HG03571 (cell line): Measurements from ENCODE around the gene PSMG4.

Experiments used
- ATAC-seq: cut with Tn5 transposase; IDR thresholded peaks from one replicate; pipeline ENCODE4 v1.9.1; 2021; ENCODE audit not compliant: unreplicated experiment

Gene PSMG4, protein sequence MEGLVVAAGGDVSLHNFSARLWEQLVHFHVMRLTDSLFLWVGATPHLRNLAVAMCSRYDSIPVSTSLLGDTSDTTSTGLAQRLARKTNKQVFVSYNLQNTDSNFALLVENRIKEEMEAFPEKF

DNA sequence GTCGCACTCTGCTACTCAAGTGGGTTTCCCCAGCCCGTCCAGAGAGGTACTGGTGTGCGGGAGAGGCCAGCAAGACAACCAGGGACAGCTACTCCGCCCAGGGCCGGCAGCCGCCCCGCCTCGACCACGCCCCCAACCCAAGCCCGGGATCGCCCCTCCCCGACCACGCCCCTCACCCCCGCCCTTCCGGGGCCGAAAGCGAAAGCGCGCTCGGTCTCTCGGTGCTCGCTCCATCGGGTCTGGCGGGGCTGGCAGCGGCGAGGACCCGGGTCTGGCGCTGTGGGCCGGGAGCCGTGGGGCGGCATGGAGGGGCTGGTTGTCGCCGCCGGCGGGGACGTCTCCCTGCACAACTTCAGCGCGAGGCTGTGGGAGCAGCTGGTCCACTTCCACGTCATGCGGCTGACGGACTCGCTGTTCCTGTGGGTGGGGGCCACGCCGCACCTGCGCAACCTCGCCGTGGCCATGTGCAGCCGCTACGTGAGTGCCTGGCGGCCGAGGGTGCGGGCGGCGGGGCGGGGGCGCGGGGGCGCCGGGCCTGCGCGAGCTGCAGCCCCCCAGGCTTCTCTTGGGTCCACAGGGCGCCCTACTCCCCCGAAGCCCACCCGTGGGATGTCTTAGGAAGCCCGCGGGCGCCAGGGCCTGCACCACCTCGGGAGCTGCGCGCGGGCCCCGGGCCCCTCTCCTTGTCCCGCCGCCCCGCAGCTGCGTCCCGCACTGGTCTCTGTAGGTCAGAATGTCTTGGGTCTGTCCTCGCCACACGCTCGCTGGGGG, at the start of gene PSMG4:
Gene PSMG4 (plus strand): TSS at position 228 of the 771 bp plus-strand sequence. CDS start 76 bp downstream, at position 304.
- peak; percentile 69 for ATAC-seq

DNA sequence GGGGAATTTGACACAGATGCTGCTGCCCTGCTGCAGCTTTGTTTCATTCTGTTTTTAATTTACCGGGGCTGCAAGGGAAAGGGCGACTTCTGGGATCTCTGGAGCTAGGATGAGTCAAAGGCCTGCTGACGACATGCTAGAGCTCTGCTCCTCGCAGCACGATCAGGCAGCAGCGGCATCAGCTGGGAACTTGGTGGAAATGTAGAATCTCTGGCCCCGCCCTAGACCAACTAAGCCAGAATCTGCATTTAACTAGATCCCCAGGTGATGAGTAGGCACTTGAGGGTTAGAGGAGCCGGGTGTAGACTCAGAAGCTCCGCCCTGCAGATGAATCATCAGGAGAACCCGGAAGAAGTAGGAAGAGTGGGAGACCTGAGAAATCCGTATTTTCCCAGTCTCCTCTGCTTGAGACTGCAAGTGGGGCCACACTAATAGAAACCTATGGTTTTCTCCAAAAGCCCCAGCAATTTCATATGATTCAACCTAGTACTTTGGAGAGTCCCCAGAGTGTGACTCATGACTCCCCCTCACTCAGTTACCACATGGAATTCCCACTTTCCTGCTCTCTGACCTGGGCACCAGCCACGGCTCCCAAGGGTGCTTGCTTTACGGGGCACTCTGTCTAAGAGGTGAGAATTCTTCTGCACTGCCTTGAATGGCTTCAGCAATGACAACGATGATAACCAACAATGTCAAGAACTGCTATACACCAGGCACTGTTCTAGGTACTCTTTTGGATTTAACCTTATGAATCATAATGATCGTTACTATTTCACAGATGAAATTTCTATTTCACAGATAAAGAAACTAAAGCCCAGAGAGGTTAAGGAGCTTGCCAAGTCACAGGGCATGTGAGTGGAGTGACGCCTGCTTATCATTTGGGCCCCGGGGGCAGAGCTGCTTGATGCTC, 49.4 kb upstream of the PSMG4 start:
- ATAC-seq = peak; percentile 61

DNA sequence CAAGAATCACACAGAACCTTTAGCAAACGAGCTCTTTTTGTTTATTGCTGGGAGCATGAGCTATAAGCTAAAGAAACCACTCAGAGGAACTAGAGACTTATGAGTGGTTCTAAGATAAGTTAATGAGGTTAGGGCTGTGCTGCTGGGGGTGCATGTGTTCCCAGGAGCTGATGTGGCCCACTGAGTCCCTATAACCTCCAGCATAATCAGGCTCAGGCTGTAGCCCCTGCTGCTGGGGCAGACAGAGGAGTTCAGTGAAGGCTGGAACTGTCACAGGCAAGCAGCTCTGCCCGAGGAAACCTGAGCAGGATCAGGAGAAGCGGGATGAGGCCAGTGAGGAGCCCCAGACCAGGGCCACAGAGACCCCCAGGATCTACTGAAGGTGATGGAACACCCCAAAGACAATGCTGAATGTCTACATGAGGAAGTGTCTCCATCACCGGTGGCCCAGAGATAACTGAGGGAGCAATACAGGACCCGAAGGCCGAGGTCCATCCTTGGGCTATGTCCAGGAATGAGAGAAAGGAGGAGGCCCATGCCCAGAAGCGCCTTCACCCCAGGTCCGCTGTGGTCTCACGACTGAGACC, 48.6 kb upstream of the PSMG4 start:
- ATAC-seq = peak; percentile 14

DNA sequence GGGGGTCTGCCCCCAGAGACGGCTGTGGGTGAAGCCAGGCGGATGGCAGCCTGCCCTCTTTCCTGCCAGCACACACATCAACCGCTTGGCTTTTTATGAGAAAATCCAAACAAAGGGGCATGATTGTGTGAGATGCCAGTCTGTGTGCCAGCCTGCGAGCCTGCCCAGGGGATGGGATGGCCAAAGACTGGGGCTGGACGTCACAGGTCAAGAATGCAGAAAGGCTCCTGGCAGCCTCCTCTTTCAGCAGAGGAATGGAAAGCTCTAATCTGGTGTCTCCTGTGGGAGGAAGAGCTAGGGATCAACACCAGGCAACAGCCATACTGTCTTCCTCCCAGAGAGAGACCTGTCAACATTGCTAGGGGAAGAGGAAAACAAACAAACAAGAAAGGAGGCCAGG, 47.1 kb upstream of the PSMG4 start:
- no peak for ATAC-seq

DNA sequence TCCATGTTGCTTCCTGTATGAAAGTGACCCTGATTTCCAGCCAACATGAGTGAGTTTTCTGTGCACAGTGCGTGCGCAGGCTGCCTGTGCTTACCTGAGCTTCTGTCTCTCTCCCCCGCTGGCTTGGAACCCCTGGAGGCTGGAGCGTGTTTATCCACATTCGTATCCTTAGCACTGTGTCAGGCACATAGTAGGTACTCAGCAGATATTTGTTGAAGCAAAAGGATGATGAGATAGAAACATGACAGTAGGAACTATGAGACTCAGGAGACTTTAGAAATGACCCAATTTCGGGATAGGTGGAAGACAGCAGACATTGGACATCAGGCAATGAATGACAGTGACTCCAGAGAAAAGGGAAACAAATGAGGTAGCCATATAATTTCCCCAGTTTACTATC, 46.5 kb upstream of the PSMG4 start:
- no peak for ATAC-seq

DNA sequence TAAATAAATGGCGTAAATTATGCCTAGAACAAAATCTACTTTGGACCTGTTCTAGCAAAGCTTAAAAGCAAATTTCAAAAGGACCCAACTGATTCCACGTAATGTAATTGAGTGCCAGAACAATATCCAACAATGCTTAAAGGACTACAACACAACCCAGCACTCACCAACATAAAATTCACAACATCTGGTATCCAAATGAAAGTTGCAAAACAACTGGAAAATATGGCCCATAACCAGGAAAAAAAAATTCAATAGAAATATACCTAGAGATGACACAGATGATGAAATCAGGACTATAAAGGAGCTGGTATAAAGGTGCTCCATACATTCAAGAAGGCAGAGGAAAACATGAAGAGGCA, 45.4 kb upstream of the PSMG4 start:
- ATAC-seq = no peak

DNA sequence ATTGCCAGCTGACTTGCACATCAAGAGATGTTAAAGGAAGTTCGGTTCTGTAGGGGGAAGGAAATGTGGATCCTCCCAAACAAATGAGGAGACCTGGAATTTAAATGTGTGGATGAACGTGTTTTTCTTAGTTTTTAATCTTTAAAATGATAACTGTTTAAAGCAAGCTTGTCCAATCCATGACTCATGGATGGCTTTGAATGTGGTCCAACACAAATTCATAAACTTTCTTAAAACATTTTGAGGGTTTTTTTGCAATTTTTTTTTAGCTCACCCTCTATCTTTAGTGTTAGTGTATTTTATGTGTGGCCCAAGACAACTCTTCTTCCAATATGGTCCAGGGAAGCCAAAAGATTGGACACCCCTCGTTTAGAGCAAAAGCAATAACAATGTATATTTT, 43.8 kb upstream of the PSMG4 start:
- no peak for ATAC-seq

DNA sequence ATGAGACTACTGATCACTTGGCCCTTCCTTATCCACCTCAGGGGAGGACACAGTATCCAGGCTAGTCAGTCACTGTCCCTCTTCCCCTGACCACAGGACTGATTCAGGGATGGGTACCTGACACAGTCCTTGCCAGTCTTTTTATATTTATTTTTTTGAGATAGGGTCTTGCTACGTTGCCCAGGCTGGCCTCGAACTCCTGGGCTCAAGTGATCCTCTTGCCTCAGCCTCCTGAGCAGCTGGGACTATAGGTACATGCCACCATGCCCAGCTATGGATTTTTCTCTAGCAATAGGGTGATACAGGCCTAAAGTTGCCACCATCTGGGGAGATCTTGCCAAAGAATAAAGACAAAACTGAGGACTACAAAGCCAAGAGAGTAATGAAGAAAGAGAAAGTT, 41.5 kb upstream of the PSMG4 start:
- no peak for ATAC-seq

DNA sequence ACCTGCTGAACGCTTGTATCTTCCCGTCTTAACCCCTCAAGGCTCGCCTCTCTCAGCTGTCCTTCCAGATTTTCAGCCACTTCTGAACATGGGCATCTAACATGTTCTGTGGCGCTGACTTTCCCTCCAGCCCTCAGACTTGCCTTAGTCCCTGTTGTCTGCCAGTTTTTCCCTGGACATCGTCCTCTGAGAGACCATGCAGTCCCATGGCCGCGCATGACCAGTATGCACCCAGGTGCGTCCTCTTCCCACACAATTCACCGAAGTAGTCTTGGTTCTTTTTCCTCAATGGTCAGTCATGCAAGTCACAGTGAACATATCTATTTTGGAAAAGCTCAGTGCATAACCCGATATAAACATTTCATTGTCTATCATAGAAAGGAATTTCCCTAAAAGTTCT, 40.5 kb upstream of the PSMG4 start:
- no peak for ATAC-seq

DNA sequence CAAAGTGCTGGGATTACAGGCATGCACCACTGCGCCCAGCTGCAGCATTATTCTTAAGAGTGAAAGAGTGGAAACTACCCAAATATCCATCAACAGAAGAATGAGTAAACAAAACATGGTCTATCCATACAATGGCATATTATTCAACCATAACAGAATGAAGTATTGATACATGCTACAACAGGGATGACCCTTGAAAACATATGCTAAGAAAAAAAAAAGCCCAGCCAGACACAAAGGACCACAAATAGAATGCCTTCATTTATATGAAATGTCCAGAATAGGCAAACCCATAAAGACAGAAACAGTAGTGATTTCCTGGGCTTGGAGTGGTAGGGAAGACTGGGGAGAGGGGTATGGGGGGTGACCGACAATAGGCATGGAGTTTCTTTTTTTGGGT, 38.4 kb upstream of the PSMG4 start:
- no peak for ATAC-seq

DNA sequence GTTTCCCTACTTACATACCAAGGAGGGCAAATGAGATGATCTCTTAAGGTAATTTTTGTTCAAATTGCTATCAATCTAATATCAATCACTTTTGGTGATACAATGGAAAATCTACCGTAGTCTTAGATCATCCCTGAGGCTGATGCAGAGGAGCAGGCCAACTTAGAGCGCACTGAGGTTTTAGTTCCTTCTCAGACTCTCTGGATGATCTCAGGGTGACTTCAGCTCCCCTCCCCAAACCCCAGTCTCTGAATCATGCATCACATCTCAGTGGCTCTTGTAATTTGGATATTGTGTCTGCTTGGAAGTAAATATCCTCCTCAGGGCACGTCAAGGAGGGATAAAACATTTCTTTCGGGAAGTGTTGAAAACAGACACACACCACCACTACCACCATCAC, 37.2 kb upstream of the PSMG4 start:
- ATAC-seq = no peak

DNA sequence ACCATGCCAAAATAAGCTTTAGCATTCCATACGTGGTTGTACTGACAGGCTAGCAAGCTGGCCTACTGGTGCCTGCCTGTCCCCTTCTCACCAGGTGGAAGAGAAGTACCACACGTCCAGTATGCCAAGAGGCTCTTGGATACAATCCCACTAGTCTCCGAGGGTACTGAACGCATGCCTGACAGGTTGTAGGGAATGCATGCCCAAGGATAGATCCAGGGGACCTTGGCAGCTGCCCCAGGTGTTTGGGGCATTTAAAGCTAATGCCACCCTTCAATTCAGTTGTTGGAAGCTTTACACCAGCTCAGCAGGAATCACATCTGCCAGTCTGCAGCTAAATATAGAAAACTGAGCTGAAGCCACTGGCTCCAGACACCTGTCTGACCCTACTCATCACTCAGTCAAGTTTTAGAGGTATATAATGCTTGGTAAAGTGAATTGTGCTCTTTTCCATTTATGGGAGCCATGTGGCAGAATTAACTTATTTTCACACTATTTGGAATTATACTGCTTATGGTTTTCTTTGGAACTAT, 36.2 kb upstream of the PSMG4 start:
- no peak for ATAC-seq

DNA sequence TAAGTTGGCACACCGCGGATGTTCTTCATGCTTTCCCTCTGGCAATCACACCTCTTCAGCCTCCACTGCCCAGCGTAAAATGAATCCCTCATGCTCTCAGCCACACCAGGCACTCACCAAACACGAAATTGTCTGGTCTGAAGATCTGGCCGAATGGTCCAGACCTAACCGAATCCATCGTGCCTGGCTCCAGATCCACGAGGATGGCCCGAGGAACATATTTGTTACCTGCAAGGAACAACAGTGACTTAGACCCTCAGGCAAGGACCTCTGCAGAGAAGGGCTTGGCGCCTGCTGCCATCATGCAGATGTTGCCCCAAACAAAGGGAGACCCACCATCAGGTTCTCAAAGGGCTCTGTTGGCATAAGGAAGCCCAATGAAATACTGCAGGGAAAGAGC, 32.7 kb upstream of the PSMG4 start:
- no peak for ATAC-seq

DNA sequence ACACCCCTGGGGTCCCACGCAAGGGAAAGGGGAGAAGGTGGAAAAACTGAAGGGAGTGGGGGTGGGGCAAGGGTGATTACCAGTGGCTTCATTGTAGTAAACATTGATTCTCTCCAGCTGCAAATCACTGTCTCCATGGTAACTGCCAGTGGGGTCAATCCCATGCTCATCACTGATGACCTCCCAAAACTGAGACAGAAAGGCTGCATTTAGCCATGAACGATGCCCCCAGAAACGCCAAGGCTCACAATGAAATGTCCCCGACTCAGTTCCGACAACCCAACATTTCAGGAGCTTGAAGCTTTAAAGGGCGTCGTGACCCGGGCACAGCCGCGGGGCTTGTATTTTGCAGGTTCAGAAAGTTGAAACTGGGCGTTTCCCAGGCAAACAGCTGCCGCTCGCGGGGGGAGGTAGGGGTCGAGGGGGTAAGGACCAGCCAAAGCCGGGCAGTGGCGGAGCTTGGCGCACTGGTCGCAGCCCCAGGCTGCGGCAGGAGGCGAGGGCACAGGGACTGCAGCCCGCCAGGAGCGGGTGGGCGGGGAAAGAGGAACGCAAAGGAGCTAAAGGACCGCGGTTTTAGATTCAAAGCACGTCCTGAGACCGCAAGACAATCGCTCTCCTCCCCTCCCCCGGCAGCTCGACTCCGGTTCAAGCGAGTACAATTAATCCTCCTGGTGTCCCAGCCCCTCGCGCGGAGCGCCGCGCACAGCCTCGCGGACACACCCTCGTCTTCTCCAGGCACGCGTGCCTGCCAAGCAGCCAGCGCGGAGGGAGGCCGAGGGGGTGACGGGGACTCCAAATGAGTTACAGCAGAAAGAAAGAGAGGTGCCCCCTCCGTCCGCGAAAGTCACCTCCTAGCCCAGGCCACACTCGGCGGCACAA, 32.0 kb upstream of the PSMG4 start:
- ATAC-seq = no peak

DNA sequence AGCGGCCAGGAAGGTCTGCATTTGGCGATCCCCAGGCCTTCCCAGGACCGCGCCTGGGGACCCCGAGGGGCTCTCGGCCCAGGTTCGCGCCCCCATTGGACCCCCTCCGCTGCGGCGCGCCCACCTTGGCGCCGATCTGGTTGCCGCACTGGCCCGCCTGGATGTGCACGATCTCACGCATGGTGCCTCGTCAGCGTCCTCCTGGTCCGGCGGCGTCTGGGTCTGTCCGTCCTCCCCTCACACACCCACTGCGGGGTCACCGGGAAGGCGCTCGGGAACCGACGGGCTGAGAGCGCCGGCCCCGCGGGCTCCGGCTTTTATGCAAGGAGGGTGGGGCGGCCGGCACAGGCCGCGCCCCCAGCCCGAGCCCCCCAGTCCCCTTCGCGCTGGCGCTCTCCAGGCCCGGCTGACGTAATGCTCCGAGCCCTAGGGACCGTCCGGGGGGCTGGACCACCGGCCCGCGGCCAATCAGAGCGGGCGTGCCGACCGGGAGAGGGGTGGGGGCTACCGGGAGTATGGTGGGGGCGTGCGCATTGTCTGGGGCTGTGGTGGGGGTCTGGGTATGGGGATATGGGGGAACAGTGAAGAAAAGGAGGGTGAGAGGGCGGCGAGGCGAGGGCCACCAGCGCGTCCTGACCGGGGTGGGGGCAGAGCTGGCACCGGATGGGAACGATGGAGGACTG, 31.2 kb upstream of the PSMG4 start, which contains the start of gene TUBB2B:
Gene TUBB2B (minus strand): TSS at position 291 of the 683 bp plus-strand sequence. CDS start 110 bp downstream, at position 181.
- no peak for ATAC-seq

DNA sequence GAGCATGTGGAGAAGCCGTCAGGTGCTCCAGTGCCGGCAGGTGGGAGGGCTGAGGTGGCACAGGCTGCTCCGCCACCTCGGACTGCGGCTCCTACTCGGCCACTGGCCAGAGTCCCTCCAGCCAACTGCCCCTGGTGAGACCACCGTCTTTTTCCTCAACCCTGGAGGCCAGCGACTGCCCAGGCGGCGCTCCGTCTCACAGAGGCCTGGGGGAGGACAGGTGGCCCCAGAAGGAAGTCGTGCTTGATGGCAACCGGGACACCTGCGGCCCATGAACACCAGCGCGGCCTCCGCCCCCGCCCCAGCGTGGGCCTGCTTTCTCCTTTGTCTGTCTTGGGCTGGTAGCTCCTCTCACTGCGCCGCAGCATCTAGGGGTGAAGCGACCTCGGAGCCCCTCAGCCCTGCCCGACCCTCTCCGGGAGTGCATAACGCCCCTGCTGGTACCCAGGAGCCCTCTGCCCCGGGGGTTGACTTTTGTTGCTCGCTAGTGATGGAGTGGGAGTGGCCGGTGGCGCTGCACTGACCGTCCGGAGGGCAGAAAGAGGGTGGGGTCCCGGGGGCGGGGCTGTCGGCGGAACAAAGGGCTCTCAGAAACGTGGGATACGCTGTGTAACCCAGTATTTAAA, 30.6 kb upstream of the PSMG4 start:
- ATAC-seq = no peak

DNA sequence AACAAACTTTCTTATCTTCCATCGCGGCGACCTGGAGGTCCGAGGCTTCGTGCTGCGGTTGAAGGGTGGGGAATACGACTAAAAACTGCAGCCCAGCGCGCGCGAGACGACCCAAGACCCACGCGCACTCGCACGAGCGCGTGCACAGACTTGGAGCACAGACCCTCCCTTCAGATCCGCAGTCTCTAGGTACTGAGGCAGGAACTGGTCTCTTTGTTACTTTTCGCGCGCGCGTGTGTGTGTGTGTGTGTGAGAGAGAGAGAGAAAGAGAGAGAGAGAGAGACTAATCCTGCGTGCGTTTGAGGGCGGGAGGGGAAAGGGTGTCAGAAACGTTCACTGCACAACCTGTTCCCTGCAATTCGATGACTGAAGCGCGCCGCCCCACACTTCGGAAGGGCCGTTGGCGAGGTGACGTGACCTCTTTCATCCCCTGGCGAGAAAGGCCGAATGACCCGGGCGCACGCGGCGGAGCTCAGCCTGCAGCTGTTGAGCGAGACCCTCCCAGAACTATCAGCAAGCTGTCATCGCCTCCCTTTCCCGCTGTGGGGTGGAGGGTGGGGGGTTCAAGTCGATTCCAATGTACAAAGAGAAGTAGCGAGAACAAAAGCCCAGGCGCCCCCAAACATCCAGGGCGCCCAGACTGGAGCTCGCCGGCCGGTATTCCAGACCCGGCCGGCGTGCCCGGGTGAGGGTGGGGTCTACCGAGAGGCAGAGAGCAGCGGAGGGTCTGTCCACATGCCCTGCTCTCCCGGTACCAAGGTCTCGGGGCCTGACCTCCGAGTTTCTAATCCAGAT, 29.8 kb upstream of the PSMG4 start:
- no peak for ATAC-seq

DNA sequence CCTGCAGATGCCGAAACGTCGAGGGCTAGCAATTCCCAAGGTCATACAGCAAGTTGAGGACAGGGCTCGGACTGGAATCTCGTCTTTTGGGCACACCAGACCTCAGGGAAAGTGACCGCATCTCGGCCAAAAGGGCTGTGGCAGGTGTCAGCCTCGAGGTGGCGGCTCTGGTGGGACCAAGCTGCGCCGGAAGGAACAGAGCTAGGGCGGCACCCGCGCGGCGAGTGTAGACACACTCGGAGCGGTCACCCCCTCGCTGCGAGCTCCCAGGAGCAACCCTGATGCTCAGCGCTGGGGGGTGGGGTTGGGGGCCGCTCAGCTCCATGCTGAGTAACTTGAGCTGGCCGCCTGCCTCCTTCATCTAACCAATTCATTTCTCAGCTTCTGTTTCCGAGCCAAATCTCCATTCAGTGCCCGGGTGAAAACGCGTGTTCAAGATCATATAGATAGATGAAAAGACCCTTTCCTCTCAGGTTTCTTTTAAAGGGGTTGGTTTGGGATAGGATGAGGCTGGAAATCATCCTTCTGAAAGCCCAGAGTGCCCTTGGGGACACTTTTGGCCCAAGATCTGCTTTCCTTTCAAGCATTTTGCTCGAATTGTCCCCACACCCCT, 29.1 kb upstream of the PSMG4 start:
- ATAC-seq = no peak
